Astrocyte of the cerebellum (primary cell): Measurements from ENCODE around the gene GPR25.

Experiments
- DNase-seq: peaks from one replicate; pipeline ENCODE4 v3.0.0-alpha.2; 2011; ENCODE audit warnings: low read depth
- H3K4me3 ChIP-seq: 2 replicates; pipeline ENCODE4 v1.5.1; 2011; ENCODE audit warnings: mild to moderate bottlenecking, low read depth, low read length, moderate library complexity
- in situ Hi-C: cut with HindIII; loops from 2 replicates; pipeline ENCODE4 v1.10.0; 2017; ENCODE audit warnings: low sequenced_read_pairs
- TF ChIP-seq, protein P1 (sequence below): IDR thresholded peaks from 2 replicates; pipeline ENCODE4 v1.5.1; 2012; ENCODE audit warnings: low read length, low read depth, moderate library complexity, mild to moderate bottlenecking; ENCODE audit errors: missing control alignments

Gene GPR25

DNA sequence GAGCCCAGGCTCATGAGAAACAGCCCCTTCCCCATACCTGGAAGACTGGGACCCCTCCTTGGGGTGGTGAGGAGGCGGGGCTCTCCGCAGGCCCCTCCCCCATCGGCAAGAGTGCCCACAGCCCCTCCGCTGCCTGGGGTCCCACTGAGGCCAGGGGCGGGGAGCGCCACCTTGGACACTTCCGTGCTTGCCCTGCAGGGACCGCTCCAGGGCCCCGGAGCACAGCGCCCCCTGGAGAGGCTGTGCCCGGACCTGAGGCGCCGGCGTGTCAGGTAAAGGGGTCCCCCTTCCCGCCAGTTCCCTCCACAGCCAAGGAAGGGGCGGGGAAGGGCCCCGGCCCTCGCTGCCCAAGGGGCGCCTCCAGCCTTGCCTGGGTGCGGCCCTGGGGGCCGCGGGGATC is 43.4 kb downstream of the GPR25 start:
- H3K4me3 ChIP-seq = no peak overlapping the region
- DNase-seq = no peak
- TF ChIP-seq, protein P1, sequence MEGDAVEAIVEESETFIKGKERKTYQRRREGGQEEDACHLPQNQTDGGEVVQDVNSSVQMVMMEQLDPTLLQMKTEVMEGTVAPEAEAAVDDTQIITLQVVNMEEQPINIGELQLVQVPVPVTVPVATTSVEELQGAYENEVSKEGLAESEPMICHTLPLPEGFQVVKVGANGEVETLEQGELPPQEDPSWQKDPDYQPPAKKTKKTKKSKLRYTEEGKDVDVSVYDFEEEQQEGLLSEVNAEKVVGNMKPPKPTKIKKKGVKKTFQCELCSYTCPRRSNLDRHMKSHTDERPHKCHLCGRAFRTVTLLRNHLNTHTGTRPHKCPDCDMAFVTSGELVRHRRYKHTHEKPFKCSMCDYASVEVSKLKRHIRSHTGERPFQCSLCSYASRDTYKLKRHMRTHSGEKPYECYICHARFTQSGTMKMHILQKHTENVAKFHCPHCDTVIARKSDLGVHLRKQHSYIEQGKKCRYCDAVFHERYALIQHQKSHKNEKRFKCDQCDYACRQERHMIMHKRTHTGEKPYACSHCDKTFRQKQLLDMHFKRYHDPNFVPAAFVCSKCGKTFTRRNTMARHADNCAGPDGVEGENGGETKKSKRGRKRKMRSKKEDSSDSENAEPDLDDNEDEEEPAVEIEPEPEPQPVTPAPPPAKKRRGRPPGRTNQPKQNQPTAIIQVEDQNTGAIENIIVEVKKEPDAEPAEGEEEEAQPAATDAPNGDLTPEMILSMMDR = no peak
- in situ Hi-C loops = no loop called here

DNA sequence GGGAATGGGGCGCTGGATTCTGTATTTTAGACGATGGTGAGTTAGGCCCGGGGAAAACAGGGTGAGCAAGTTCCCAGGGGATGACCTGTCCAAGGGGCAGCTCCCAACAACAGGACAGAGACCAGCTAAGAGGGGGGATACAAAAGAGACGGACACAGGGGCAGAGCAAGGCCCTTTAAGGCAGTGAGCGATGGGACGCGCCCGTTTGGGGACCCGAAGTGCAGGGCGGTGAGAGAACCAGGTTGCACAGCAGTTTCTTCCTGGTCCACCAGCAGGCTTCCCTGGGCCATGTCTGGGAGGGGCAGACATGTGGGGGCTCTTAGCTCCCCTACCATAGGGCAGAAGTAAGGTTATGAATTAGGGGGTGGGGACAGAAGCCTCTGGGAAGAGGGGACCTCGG is 43.9 kb downstream of the GPR25 start:
- in situ Hi-C loops = no loop called here
- no peak overlapping the region for H3K4me3 ChIP-seq
- TF ChIP-seq, protein P1 = no peak
- no peak for DNase-seq

- in situ Hi-C loops = no loop called here
- H3K4me3 ChIP-seq = no peak overlapping the region
- DNase-seq = no peak
- TF ChIP-seq, protein P1 = no peak
These were observed 44.6 kb downstream of the GPR25 start for GRCh38 chr1:200917291-200917817.

DNA sequence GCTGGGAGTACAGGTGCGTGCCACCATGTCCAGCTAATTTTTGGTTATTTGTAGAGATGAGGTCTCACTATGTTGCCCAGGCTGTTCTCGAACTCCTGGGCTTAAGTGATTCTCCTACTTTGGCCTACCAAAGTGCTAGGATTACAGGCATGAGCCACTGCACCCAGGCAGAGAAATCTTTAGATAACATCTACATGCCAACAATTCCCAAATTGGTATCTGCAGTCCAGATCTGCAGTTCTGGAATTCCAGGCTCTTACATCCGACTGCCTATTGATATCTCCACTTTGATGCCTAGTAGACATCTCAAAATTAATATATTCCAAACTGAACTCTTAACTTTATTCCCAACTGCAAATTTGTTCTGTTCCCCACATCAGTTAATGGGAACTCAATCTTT is 45.2 kb downstream of the GPR25 start:
- no peak for DNase-seq
- no peak overlapping the region for H3K4me3 ChIP-seq
- in situ Hi-C loops = no loop called here
- TF ChIP-seq, protein P1 = no peak

GRCh38 chr1:200919386-200919785 is 46.6 kb downstream of the GPR25 start:
- in situ Hi-C loops = no loop called here
- no peak for DNase-seq
- TF ChIP-seq, protein P1 = no peak
- H3K4me3 ChIP-seq = no peak overlapping the region

DNA sequence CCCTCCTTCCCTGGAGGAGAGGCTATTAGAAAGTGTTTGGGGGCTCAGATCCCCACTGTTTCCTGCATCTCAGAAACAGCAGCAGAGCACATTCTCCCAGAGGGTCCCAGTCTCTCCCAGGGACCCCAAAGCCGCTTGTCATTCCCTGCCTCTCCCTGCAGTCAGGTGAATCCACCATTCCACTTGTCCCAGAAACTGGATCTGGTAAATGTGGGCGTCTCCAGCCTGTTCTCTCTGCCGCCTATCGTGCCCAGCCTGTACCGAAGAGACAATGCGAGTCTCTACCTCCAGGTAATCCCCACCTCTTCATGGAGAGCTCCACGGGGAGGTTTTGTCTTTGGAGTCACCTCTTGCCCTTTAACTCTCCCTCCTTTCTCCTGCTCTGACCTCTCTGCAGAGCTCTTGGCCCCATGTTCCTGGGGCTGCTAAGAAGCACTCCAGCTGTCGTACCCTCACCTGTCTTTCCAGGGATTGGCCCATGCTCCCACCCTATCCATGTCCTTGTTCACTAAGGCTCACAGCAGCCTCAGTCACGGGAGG is 48.9 kb downstream of the GPR25 start:
- TF ChIP-seq, protein P1 = no peak

More for the DNA sequence above, 48.9 kb downstream of the GPR25 start:
- no peak overlapping the region for H3K4me3 ChIP-seq
- no peak for DNase-seq
- in situ Hi-C loops = no loop called here
